ENCODE data around the gene MYO16.
A peak's percentile ranks its signal among the peaks of the same experiment; 100 is the strongest.
"Not testable (repeated sequence)": the region's sequence is repeated elsewhere in the genome, so short reads cannot be mapped to it uniquely, and the experiment has no call there.

Gene MYO16

DNA sequence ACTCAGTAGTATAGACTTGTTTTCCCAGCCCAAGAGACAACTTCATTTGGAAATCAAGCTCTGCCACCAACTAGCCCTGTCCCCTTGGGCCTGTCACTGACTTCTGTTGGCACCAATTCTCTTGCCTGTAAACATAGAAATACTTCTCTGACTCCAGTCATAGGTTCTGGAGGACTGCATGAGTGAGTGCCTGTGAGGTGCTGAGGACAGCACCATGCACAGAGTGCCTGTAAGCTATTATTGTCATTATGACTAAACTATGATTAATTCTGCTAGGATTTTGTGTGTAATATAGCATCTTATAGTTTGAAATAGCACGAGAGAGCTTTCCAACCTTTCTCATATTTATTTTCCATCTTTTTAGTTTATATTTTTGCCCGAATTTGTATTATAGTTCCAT lies 247.9 kb downstream of the MYO16 start:
- DNase-seq (ENCODE audit: insufficient read length, low spot score) (no peak), FAIRE-seq (no peak)
- TF ChIP-seq POLR2A (IDR thresholded peaks at IDR 0.05; ENCODE audit: low read depth, low read length) (no peak), SPI1 (IDR thresholded peaks at IDR 0.05; ENCODE audit: low read depth, low read length) (no peak), TAF1 (IDR thresholded peaks at IDR 0.05; ENCODE audit: low read depth, low read length) (no peak), POU2F2 (IDR thresholded peaks at IDR 0.05; ENCODE audit: low read depth, low read length) (no peak), POLR2AphosphoS5 (IDR thresholded peaks at IDR 0.05; ENCODE audit: low read depth, low read length) (no peak), PAX5 (IDR thresholded peaks at IDR 0.05; ENCODE audit: insufficient read depth, low read length, severe bottlenecking) (no peak)

DNA sequence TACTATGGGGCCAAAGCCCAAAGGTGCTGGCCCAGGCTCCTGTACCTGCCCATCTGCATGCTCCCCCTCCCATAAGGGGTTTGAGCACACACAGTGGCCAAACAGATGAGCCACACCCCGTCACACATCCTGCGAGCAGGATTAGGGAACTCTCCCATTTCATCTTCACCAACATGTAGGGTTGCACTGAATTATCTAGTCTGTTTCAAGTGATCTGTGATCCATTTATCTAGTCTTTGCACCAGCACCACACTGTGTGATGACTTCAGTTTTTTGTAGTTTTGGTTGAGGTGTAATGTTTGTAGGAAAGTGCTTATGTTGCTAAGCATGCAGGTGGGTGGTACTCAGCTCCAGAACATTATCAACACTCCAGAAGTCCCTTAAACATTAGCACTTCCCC lies 249.3 kb downstream of the MYO16 start:
- TF ChIP-seq PAX5 (IDR thresholded peaks at IDR 0.05; ENCODE audit: insufficient read depth, low read length, severe bottlenecking) = no peak
- no peak for TF ChIP-seq POU2F2 (IDR thresholded peaks at IDR 0.05; ENCODE audit: low read depth, low read length)
- no peak for TF ChIP-seq SPI1 (IDR thresholded peaks at IDR 0.05; ENCODE audit: low read depth, low read length)
- TF ChIP-seq TAF1 (IDR thresholded peaks at IDR 0.05; ENCODE audit: low read depth, low read length) = no peak
- TF ChIP-seq POLR2AphosphoS5 (IDR thresholded peaks at IDR 0.05; ENCODE audit: low read depth, low read length) = no peak
- no peak for TF ChIP-seq POLR2A (IDR thresholded peaks at IDR 0.05; ENCODE audit: low read depth, low read length)
- DNase-seq (ENCODE audit: insufficient read length, low spot score) = no peak
- no peak for FAIRE-seq

DNA sequence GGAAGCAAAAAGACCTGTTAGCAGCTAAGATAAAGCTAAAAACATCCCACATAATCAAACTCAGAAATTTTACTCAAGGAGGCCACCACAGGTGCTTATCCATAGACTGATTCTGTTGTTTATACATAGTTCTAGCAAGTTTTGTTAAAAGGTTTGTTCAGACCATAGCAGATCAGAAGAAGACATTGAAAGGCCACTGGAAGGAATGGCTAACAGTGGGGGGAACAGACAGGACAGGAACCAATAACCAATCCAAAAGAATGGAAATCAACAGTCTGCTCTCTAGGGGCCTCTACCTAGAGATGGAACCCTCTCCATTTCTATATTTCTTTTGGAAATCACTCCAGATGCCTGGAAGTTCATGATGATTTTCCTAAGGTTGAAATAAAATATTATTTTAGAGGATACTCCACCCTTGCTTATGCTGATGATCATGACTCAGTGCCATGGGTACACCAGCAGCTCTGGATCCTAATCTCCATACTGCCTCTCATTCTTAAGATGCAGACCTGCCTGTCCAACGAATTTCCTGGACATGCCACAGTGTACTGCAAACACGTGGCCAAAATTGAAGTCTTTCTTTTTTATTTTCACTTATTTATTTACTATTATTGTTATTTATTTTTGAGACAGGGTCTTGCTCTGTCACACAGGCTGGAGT lies 260.0 kb downstream of the MYO16 start:
- FAIRE-seq (no peak), DNase-seq (ENCODE audit: insufficient read length, low spot score) (no peak)
- TF ChIP-seq TAF1 (IDR thresholded peaks at IDR 0.05; ENCODE audit: low read depth, low read length) (no peak), POLR2AphosphoS5 (IDR thresholded peaks at IDR 0.05; ENCODE audit: low read depth, low read length) (no peak), POLR2A (IDR thresholded peaks at IDR 0.05; ENCODE audit: low read depth, low read length) (no peak), POU2F2 (IDR thresholded peaks at IDR 0.05; ENCODE audit: low read depth, low read length) (no peak), PAX5 (IDR thresholded peaks at IDR 0.05; ENCODE audit: insufficient read depth, low read length, severe bottlenecking) (no peak), SPI1 (IDR thresholded peaks at IDR 0.05; ENCODE audit: low read depth, low read length) (no peak)

- FAIRE-seq (no peak), DNase-seq (ENCODE audit: insufficient read length, low spot score) (no peak)
- TF ChIP-seq POLR2AphosphoS5 (IDR thresholded peaks at IDR 0.05; ENCODE audit: low read depth, low read length) (no peak), SPI1 (IDR thresholded peaks at IDR 0.05; ENCODE audit: low read depth, low read length) (no peak)
Observed at GRCh38 chr13:108895220-108895704, 265.9 kb downstream of the MYO16 start.

DNA sequence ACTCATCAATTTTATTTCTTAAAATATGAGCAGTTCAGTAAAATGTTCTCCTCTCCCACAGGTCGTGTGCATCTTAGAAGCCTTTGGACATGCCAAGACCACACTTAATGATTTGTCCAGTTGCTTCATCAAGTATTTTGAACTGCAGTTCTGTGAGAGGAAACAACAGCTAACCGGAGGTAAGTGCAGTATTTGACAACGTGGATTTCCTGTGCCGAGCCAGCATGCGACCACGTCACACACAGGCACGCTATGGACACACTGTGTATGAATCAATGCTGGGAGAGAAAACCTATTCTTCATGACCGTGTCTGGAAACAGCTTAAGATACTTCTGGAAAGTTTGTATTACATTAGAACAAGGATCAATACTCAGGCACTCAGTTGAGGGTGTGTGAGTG lies 268.5 kb downstream of the MYO16 start:
- FAIRE-seq (no peak), DNase-seq (ENCODE audit: insufficient read length, low spot score) (no peak)
- no peak for TF ChIP-seq SPI1 (IDR thresholded peaks at IDR 0.05; ENCODE audit: low read depth, low read length)
- no peak for TF ChIP-seq TAF1 (IDR thresholded peaks at IDR 0.05; ENCODE audit: low read depth, low read length)
- TF ChIP-seq PAX5 (IDR thresholded peaks at IDR 0.05; ENCODE audit: insufficient read depth, low read length, severe bottlenecking) = no peak
- TF ChIP-seq POLR2AphosphoS5 (IDR thresholded peaks at IDR 0.05; ENCODE audit: low read depth, low read length) = no peak
- no peak for TF ChIP-seq POU2F2 (IDR thresholded peaks at IDR 0.05; ENCODE audit: low read depth, low read length)
- TF ChIP-seq POLR2A (IDR thresholded peaks at IDR 0.05; ENCODE audit: low read depth, low read length) = no peak

DNA sequence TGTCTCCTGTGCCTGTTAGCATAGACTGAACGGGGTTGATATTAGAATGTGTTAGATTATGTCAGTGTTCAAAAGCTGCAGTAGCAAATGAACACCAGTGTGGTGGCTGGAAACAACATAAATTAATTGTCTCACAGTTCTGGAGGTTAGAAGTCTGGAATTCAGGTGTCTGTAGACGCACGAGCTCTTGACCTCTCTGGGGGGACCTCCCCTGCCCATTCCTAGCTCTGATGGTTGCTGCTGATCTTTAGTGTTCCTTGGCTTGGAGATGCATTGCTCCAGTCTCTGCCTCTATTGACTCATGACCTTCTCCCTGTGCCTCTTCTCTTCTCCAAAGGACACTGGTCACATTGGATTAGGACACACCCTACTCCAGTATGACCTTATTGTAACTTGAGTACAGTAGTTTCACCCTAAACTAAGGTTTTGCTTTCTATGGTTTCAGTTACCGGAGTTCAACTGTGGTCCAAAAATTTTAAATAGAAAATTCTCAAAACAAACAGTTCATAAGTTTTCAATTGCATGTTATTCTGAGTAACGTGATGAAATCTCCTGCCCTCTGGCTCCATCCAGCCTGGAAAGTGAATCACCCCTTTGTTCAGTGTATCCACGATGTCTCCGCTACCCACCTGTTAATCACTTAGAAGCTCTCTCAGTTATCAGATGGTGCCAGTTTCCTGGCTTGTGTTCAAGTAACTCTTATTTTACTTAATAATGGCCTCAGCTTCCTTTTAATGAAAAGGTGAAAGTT lies 273.2 kb downstream of the MYO16 start:
- TF ChIP-seq POLR2AphosphoS5 (IDR thresholded peaks at IDR 0.05; ENCODE audit: low read depth, low read length) (no peak), POLR2A (IDR thresholded peaks at IDR 0.05; ENCODE audit: low read depth, low read length) (no peak), PAX5 (IDR thresholded peaks at IDR 0.05; ENCODE audit: insufficient read depth, low read length, severe bottlenecking) (no peak), SPI1 (IDR thresholded peaks at IDR 0.05; ENCODE audit: low read depth, low read length) (no peak), POU2F2 (IDR thresholded peaks at IDR 0.05; ENCODE audit: low read depth, low read length) (no peak), TAF1 (IDR thresholded peaks at IDR 0.05; ENCODE audit: low read depth, low read length) (no peak)
- DNase-seq (ENCODE audit: insufficient read length, low spot score) (no peak), FAIRE-seq (no peak)

DNA sequence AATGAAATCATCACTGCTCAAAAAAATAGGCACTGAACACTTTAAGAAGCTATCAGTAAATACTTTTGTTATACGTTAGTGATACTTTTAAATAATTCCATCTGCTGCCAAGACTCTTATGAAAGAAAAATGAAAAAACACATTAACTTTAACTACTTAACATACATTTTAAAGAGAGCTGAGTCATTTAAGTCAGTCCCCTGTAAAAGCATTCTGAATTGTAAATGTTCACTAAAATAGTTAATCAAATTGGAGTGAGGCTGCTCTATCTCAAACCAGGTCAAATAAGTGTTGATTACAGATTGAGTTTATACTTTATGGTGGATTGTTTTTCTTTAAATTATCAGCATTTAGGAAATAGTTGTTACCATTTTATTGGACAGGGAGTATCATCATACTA lies 274.2 kb downstream of the MYO16 start:
- DNase-seq (ENCODE audit: insufficient read length, low spot score) (no peak), FAIRE-seq (no peak)
- TF ChIP-seq SPI1 (IDR thresholded peaks at IDR 0.05; ENCODE audit: low read depth, low read length) (no peak), POU2F2 (IDR thresholded peaks at IDR 0.05; ENCODE audit: low read depth, low read length) (no peak), POLR2A (IDR thresholded peaks at IDR 0.05; ENCODE audit: low read depth, low read length) (no peak), POLR2AphosphoS5 (IDR thresholded peaks at IDR 0.05; ENCODE audit: low read depth, low read length) (no peak), TAF1 (IDR thresholded peaks at IDR 0.05; ENCODE audit: low read depth, low read length) (no peak), PAX5 (IDR thresholded peaks at IDR 0.05; ENCODE audit: insufficient read depth, low read length, severe bottlenecking) (no peak)

DNA sequence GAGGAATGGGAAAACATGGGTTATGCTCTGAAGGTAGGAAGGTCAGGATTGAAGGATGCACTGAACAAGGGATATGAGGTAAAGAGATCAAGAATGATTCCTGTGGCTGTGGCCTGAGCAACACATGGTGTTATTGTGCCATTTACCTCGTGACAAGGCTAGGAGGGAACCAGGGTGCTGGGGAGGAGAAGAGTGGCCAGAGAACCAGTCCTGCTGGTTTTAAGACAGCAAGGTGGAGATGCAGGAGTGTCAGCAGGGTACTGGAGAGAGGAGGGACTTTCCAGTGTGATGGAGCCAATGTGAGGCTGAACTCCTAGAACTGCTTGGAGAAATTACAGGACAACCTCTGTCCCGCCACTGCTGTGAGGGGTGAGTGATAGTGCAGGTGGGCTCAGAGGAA lies 282.4 kb downstream of the MYO16 start:
- no peak for FAIRE-seq
- DNase-seq (ENCODE audit: insufficient read length, low spot score) = no peak
- TF ChIP-seq POU2F2 (IDR thresholded peaks at IDR 0.05; ENCODE audit: low read depth, low read length) (no peak), POLR2AphosphoS5 (IDR thresholded peaks at IDR 0.05; ENCODE audit: low read depth, low read length) (no peak), PAX5 (IDR thresholded peaks at IDR 0.05; ENCODE audit: insufficient read depth, low read length, severe bottlenecking) (no peak), TAF1 (IDR thresholded peaks at IDR 0.05; ENCODE audit: low read depth, low read length) (no peak), POLR2A (IDR thresholded peaks at IDR 0.05; ENCODE audit: low read depth, low read length) (no peak), SPI1 (IDR thresholded peaks at IDR 0.05; ENCODE audit: low read depth, low read length) (no peak)

DNA sequence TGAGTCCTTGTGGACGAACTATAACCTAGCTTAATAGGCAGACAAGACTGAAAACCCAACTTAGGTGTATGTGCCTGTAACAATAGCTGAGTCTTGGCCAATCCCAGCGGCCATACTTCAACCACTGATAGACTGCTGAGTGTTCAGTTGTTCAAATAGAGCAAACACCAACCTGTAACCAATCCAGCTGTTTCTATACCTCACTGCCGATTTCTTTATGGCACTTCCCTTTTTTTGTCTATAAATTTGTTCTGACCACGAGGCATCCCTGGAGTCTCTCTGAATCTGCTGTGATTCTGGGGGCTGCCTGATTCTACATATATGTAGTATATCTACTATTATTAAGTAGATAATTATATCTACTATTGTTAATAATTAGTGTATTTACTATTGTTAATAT lies 284.3 kb downstream of the MYO16 start:
- not testable (repeated sequence) for FAIRE-seq; DNase-seq (ENCODE audit: insufficient read length, low spot score)
- TF ChIP-seq SPI1 (IDR thresholded peaks at IDR 0.05; ENCODE audit: low read depth, low read length) = peak; percentile 64

All from GM12891 (cell line).